HUDEP-2 (cell line): Measurements from ENCODE around the gene GLYATL1B.

Source experiments
- DNase-seq, 76 experiments: peaks; one replicate each; lab custom pipeline; 2025; ENCODE audit not compliant: unreplicated experiment in 76 of 76; lab: John Stamatoyannopoulos, UW

Gene GLYATL1B

GRCh38 chr11:59142530-59143507 is 56.7 kb downstream of the GLYATL1B start, which contains the start of gene FAM111A:
Gene FAM111A, plus strand, starts transcription at chr11:59142856. Its CDS starts 6,017 bp downstream, at chr11:59148873.
- DNase-seq, result peak in 56 of 76 experiments; percentile 9 to 66 (median 39)

- DNase-seq, result no peak
These were observed 58.0 kb downstream of the GLYATL1B start for GRCh38 chr11:59144096-59144495.
